Stimulated activated memory B cell treated with anti-CD40 and anti-IgM and Interleukin-4, amounts not matched to agents 10 μg/mL and 1 μg/mL and 100 μg/mL, for 72 hours (primary cell): ENCODE results near the gene NUP188.

Source experiments
- ATAC-seq: fragments of 150-1000 bp; cut with Tn5 transposase; 2 replicates; pipeline ENCODE4 v1.10.0; 2021
- H3K27ac Mint-ChIP-seq: one replicate; pipeline ENCODE4 v1.8.0; 2022; ENCODE audit warnings: mild to moderate bottlenecking, mixed read lengths
- H3K27me3 Mint-ChIP-seq: one replicate; pipeline ENCODE4 v1.8.0; 2022; ENCODE audit warnings: mixed read lengths
- H3K36me3 Mint-ChIP-seq: one replicate; pipeline ENCODE4 v1.8.0; 2022; ENCODE audit warnings: mixed read lengths
- H3K4me1 Mint-ChIP-seq: one replicate; pipeline ENCODE4 v1.8.0; 2022; ENCODE audit warnings: mixed read lengths
- H3K4me3 Mint-ChIP-seq: one replicate; pipeline ENCODE4 v1.8.0; 2022; ENCODE audit warnings: mild to moderate bottlenecking, moderate library complexity, mixed read lengths
- H3K9me3 Mint-ChIP-seq: one replicate; pipeline ENCODE4 v1.8.0; 2022; ENCODE audit warnings: mixed read lengths

The NUP188 gene

GRCh38 chr9:129036923-129037766 lies 89.6 kb downstream of the NUP188 start:
- ATAC-seq: no peak

GRCh38 chr9:129037767-129038098 lies 90.2 kb downstream of the NUP188 start:
- H3K27me3 Mint-ChIP-seq: no peaks in the 10 kb centered on the region
- H3K4me1 Mint-ChIP-seq: peaks cover 49% of the 10 kb centered on the region
- no peak for ATAC-seq
- no peak overlapping the region for H3K27ac Mint-ChIP-seq
- H3K36me3 Mint-ChIP-seq: peaks cover 14% of the 10 kb centered on the region
- peak overlapping the region; percentile 92 for H3K4me3 Mint-ChIP-seq
- no peaks in the 10 kb centered on the region for H3K9me3 Mint-ChIP-seq

More at GRCh38 chr9:129036923-129037766, 89.6 kb downstream of the NUP188 start:
- Mint-ChIP-seq H3K27me3 (no peaks in the 10 kb centered on the region), H3K9me3 (no peaks in the 10 kb centered on the region), H3K4me1 (peaks cover 44% of the 10 kb centered on the region), H3K36me3 (peaks cover 8% of the 10 kb centered on the region), H3K27ac (peak overlapping the region; percentile 90), H3K4me3 (peak overlapping the region; percentile 92)

GRCh38 chr9:129038109-129038852 lies 90.8 kb downstream of the NUP188 start:
- Mint-ChIP-seq H3K9me3 (no peaks in the 10 kb centered on the region), H3K4me3 (peak overlapping the region; percentile 92), H3K36me3 (peaks cover 15% of the 10 kb centered on the region), H3K4me1 (peaks cover 49% of the 10 kb centered on the region), H3K27ac (no peak overlapping the region), H3K27me3 (no peaks in the 10 kb centered on the region)
- no peak for ATAC-seq

- Mint-ChIP-seq H3K36me3 (peaks cover 21% of the 10 kb centered on the region), H3K27me3 (no peaks in the 10 kb centered on the region), H3K4me3 (no peak overlapping the region), H3K4me1 (peaks cover 49% of the 10 kb centered on the region), H3K9me3 (no peaks in the 10 kb centered on the region), H3K27ac (no peak overlapping the region)
- no peak for ATAC-seq
Measured at GRCh38 chr9:129040113-129040643, 92.7 kb downstream of the NUP188 start.

GRCh38 chr9:129042016-129042415 lies 94.5 kb downstream of the NUP188 start:
- Mint-ChIP-seq H3K4me3 (no peak overlapping the region), H3K27ac (no peak overlapping the region), H3K36me3 (peaks cover 21% of the 10 kb centered on the region), H3K4me1 (peaks cover 36% of the 10 kb centered on the region), H3K9me3 (no peaks in the 10 kb centered on the region), H3K27me3 (no peaks in the 10 kb centered on the region)
- ATAC-seq: no peak

GRCh38 chr9:129052592-129052991 lies 105.1 kb downstream of the NUP188 start:
- no peaks in the 10 kb centered on the region for H3K9me3 Mint-ChIP-seq
- H3K27me3 Mint-ChIP-seq: no peaks in the 10 kb centered on the region
- ATAC-seq: no peak
- H3K4me1 Mint-ChIP-seq: no peaks in the 10 kb centered on the region
- no peak overlapping the region for H3K27ac Mint-ChIP-seq
- H3K36me3 Mint-ChIP-seq: peaks cover 51% of the 10 kb centered on the region
- no peak overlapping the region for H3K4me3 Mint-ChIP-seq

- Mint-ChIP-seq H3K27ac (no peak overlapping the region), H3K27me3 (no peaks in the 10 kb centered on the region), H3K36me3 (peaks cover 47% of the 10 kb centered on the region)
Measured at GRCh38 chr9:129053020-129053419, 105.5 kb downstream of the NUP188 start.

GRCh38 chr9:129054163-129054851 lies 106.8 kb downstream of the NUP188 start:
- no peak for ATAC-seq
- H3K4me3 Mint-ChIP-seq: no peak overlapping the region

More at GRCh38 chr9:129053020-129053419, 105.5 kb downstream of the NUP188 start:
- no peaks in the 10 kb centered on the region for H3K9me3 Mint-ChIP-seq
- H3K4me3 Mint-ChIP-seq: no peak overlapping the region
- H3K4me1 Mint-ChIP-seq: no peaks in the 10 kb centered on the region
- no peak for ATAC-seq

More at GRCh38 chr9:129054163-129054851, 106.8 kb downstream of the NUP188 start:
- peaks cover 42% of the 10 kb centered on the region for H3K36me3 Mint-ChIP-seq
- no peak overlapping the region for H3K27ac Mint-ChIP-seq
- H3K4me1 Mint-ChIP-seq: no peaks in the 10 kb centered on the region
- H3K9me3 Mint-ChIP-seq: no peaks in the 10 kb centered on the region
- H3K27me3 Mint-ChIP-seq: no peaks in the 10 kb centered on the region
